ENCODE data around the gene TRAF3. TPM values are rescaled to one million over a fixed set of nuclear protein-coding genes. Genes with fewer than 3 reads are reported as not detected.
A peak's percentile ranks its signal among the peaks of the same experiment; 100 is the strongest.

The TRAF3 gene
- total and polyA plus RNA-seq, 10 donors: 11.1 to 61.5 (median 39.1) TPM

DNA sequence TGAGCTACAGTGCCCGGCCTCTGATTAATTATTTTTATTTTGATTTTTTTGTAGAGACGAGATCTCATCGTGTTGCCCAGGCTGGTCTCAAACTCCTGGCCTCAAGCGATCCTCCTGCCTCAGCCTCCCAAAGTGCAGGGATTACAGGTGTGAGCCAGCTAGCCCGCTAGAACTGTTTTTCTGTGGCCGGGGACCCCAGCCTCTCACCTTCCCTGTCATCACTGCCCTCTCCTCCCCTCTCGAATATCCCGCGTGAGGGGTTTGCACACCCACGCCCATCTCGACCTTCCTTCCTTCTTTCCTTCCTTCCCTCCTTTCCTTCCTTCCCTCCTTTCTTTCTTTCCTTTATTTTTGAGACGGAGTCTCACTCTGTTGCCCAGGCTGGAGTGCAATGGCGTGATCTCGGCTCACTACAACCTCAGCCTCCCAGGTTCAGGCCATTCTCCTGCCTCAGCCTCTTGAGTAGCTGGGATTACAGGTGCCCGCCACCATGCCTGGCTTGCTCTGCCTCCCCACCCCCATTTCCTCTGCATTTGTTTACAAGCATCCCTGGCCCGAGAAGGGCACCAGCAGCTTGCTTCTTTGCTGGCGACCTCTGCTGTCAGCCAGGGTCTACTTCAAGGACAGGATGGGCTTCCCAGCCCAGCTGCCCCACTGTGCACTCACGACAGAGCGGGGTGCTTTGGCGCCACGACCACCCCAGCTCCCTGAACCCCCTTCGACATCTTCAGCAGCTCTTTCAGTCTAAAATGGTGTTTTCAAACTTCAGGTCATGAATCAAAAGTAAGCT, 4.3 kb upstream of the TRAF3 start:
- DNase-seq: peak; percentile 84
- Histone ChIP-seq H3K9me3 (no peaks in the 10 kb centered on the region), H3K4me1 (peaks cover 16 to 57% (median 41%) of the 10 kb centered on the region in 6 donors), H3K27ac (no peak overlapping the region), H3K4me3 (no peak overlapping the region), H3K36me3 (no peaks in the 10 kb centered on the region), H3K27me3 (replicated peaks in 1 of 7) (no peaks in the 10 kb centered on the region)
- intact Hi-C loops (cut with DNase I; ENCODE audit: low total_unique reads): loop anchor here (10.0 kb wide), 1 partner anchor 122 kb away; no protein-coding TSS in a partner anchor
- 61 to 74% (median 71%) methylated on average over 21 to 22 of the region's 22 CpGs for WGBS, 5 donors
- TF ChIP-seq, protein P1, sequence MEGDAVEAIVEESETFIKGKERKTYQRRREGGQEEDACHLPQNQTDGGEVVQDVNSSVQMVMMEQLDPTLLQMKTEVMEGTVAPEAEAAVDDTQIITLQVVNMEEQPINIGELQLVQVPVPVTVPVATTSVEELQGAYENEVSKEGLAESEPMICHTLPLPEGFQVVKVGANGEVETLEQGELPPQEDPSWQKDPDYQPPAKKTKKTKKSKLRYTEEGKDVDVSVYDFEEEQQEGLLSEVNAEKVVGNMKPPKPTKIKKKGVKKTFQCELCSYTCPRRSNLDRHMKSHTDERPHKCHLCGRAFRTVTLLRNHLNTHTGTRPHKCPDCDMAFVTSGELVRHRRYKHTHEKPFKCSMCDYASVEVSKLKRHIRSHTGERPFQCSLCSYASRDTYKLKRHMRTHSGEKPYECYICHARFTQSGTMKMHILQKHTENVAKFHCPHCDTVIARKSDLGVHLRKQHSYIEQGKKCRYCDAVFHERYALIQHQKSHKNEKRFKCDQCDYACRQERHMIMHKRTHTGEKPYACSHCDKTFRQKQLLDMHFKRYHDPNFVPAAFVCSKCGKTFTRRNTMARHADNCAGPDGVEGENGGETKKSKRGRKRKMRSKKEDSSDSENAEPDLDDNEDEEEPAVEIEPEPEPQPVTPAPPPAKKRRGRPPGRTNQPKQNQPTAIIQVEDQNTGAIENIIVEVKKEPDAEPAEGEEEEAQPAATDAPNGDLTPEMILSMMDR (IDR thresholded peaks at IDR 0.05 in 8 of 11, conservative IDR thresholded peaks at IDR 0.05 in 3 of 11): peak in 2 of 11 experiments; percentile 14 to 30
- TF ChIP-seq POLR2AphosphoS5 (IDR thresholded peaks at IDR 0.05): no peak

DNA sequence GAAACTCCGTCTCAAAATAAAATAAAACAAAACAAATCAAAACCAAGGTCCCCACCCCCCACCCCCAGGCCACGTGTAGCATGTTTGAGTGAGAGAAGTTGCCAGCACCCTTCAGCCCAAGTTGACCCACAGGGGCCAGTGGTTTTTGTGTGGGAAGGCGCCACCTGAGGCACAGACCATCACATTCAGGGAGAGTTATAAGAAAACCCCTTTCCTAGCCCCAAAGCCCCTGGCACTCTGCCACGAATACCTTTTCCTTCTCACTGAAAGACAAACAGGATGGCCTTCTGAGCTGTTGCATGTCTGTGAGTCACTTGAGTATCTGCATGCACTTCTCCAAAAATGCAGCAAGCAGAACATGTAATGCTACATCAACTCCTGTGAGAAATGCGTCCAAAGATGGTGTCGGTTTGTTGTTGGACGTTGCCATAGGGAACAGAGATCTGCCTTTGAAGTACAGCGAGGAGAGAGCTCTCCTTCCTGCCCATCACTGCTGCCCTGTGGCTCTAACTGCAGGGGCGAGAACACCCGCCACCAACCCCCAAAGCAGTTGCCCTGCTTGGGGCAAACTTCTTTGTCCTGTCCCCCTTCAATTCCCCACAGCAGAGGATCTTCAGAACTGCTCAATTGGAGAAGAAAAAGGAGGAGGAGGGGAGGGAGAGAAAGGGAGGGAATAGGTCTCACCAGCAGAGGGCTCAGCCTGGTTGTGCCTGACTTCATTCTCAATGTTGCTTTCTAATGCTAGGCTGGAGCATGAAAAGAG, 2.7 kb upstream of the TRAF3 start:
- TF ChIP-seq, protein P1 (IDR thresholded peaks at IDR 0.05 in 8 of 11, conservative IDR thresholded peaks at IDR 0.05 in 3 of 11): peak; percentile 44 to 82 (median 73)
- no peak for TF ChIP-seq POLR2AphosphoS5 (IDR thresholded peaks at IDR 0.05)
- Histone ChIP-seq H3K4me3 (no peak overlapping the region), H3K4me1 (peaks cover 18 to 54% (median 38%) of the 10 kb centered on the region in 6 donors), H3K9me3 (no peaks in the 10 kb centered on the region), H3K27me3 (replicated peaks in 1 of 7) (no peaks in the 10 kb centered on the region), H3K27ac (peak overlapping the region in 7 of 8 donors; percentile 36 to 95 (median 84)), H3K36me3 (no peaks in the 10 kb centered on the region)
- DNase-seq: peak; percentile 72
- intact Hi-C loops (cut with DNase I; ENCODE audit: low total_unique reads): loop anchor here (10.0 kb wide), 1 partner anchor 120 kb away; no protein-coding TSS in a partner anchor
- 41 to 53% (median 49%) methylated on average over 10 of the region's 10 CpGs for WGBS, 5 donors

DNA sequence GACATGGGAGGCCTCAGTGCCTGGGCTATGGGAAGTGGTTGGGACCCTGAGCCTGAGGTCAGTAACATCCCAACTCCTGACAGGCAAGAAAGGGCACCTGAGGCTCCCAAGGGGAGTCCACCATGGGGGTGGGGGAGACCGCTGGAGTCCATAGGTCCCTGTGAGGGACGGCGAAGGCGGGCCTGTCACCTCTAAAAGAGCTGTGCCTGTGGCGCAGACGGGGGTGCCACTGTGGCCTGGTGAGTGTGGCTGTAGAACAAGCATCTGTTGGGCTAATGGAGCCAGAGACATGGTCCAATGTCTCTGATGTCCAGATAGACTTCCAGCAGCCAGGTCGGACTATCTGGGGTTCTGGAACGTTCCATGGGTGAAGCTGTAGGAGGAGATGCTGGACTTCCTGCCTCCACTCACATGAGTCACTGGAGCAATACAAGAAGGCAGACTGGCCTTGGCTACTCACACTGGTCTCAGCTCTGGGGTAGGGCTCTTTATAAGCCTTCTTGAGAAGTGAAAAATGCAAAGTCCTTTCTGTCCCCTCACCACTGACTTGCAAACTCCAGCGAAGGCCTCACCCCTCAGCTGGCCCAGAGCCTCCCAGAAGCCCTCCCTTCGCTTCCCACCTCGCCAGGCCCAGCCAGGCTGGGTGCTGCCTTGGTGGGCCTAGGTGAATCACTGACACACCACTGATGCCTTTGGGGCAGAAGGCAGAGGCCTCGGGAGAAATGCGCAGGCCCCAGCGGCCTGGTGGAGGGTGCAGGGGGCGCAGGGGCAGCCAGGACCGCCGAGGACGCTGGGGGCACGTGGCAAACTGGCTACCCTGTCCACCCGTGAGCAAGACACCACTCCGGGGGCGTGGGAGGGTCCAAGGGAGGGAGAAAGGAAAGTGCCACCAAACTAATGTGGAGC, 1.1 kb upstream of the TRAF3 start:
- H3K4me3 ChIP-seq: peak overlapping the region in 5 of 8 donors; percentile 26 to 92 (median 39)
- WGBS, 5 donors: 81 to 90% (median 89%) methylated on average over 18 to 22 of the region's 22 CpGs
- DNase-seq: peak; percentile 85

More for the DNA sequence above, 1.1 kb upstream of the TRAF3 start:
- Histone ChIP-seq H3K4me1 (peaks cover 27 to 70% (median 53%) of the 10 kb centered on the region in 6 donors), H3K27ac (peak overlapping the region; percentile 70 to 95 (median 82)), H3K27me3 (replicated peaks in 1 of 7) (no peaks in the 10 kb centered on the region), H3K36me3 (no peaks in the 10 kb centered on the region), H3K9me3 (no peaks in the 10 kb centered on the region)
- intact Hi-C loops (cut with DNase I; ENCODE audit: low total_unique reads): loop anchor here (10.0 kb wide), 1 partner anchor 119 kb away; no protein-coding TSS in a partner anchor
- TF ChIP-seq POLR2AphosphoS5 (IDR thresholded peaks at IDR 0.05) (peak in 1 of 3 donors; percentile 27), POLR2A (IDR thresholded peaks at IDR 0.05) (no peak)
- TF ChIP-seq, protein P1 (IDR thresholded peaks at IDR 0.05 in 8 of 11, conservative IDR thresholded peaks at IDR 0.05 in 3 of 11): no peak

Data from spleen (tissue), 11 donors.